K562 (cell line): ENCODE data around the gene SCARB2. TPM values are rescaled to one million over a fixed set of nuclear protein-coding genes. Genes with fewer than 3 reads are reported as not detected.

ENCODE experiments used
- FOXM1 ChIP-seq, 2 experiments: fragments of 450-650 bp in 1 of 2; sonication (generic) in 1 of 2; formaldehyde crosslinking in 1 of 2; IDR thresholded peaks; 2 replicates each; pipeline versions ENCODE4 v1.6.1 to v1.9.0; 2017 to 2022; ENCODE audit warnings: low read depth in 2 of 2, mild to moderate bottlenecking in 2 of 2, missing genetic modification reagents in 1 of 2, moderate library complexity in 1 of 2
- HDAC3 ChIP-seq: fragments of 450-650 bp; IDR thresholded peaks from 2 replicates; pipeline ENCODE4 v1.6.1; 2018; ENCODE audit warnings: borderline replicate concordance, mild to moderate bottlenecking, moderate library complexity; ENCODE audit not compliant: partially characterized antibody
- HEY1 ChIP-seq: fragments of 250-450 bp; sonication (Bioruptor Pico); IDR thresholded peaks from 2 replicates; pipeline ENCODE4 v1.5.0; 2020; ENCODE audit warnings: mild to moderate bottlenecking, moderate library complexity, borderline replicate concordance
- NFXL1 ChIP-seq: fragments of 450-650 bp; formaldehyde crosslinking; IDR thresholded peaks from 2 replicates; pipeline ENCODE4 v1.4.0; 2021; ENCODE audit warnings: mild to moderate bottlenecking
- PML ChIP-seq: IDR thresholded peaks from 2 replicates; pipeline ENCODE4 v1.6.1; 2012; ENCODE audit warnings: low read length, inconsistent platforms
- RB1 ChIP-seq: fragments of 450-650 bp; IDR thresholded peaks from 2 replicates; pipeline ENCODE4 v1.6.1; 2017; ENCODE audit warnings: low read depth, mild to moderate bottlenecking
- RNF219 ChIP-seq: fragments of 250-450 bp; sonication (Bioruptor Pico); IDR thresholded peaks from 2 replicates; pipeline ENCODE4 v1.5.0; 2022; ENCODE audit warnings: mild to moderate bottlenecking
- SIN3A ChIP-seq, 2 experiments: fragments of 150-350 bp in 1 of 2; IDR thresholded peaks; 2 replicates each; pipeline ENCODE4 v1.6.1; 2011 to 2016; ENCODE audit warnings: borderline replicate concordance in 2 of 2, low read depth in 2 of 2, low read length in 2 of 2, mild to moderate bottlenecking in 2 of 2, moderate library complexity in 2 of 2; ENCODE audit not compliant: control insufficient read depth in 1 of 2
- ZNF224 ChIP-seq: sonication (generic); formaldehyde crosslinking; IDR thresholded peaks from 2 replicates; pipeline ENCODE4 v1.8.0; 2022; ENCODE audit warnings: mild to moderate bottlenecking, missing genetic modification reagents
- ZNF280B ChIP-seq: fragments of 250-450 bp; sonication (Bioruptor Pico); IDR thresholded peaks from 2 replicates; pipeline ENCODE4 v1.5.1; 2021; ENCODE audit warnings: mild to moderate bottlenecking
- polyA plus RNA-seq, 8 experiments: library from polyadenylated mRNA; depleted of rRNA in 4 of 8; stranded (reverse) in 5 of 8; unstranded in 3 of 8; fragments of >200 nt; fragmentation: Nextera tagmentation in 2 of 8; fragmentation: Illumina TruSeq in 1 of 8; extraction: Ambion mirVana in 2 of 8; extraction: Trizol in 1 of 8; gene quantifications; 2 replicates each; pipeline versions ENCODE4 v1.2.1 to v1.2.3, GENCODE V29; 2011 to 2014; ENCODE audit warnings: inconsistent platforms in 1 of 8, missing spikeins in 1 of 8
- total RNA-seq, 7 experiments: library from RNA; depleted of rRNA in 6 of 7; stranded (reverse); fragments of >200 nt in 6 of 7; fragmentation: Illumina TruSeq in 2 of 7; extraction: Trizol in 2 of 7; gene quantifications; 2 replicates each; pipeline versions ENCODE4 v1.2.1 to v1.2.3, GENCODE V29; 2011 to 2021; ENCODE audit warnings: low replicate concordance in 1 of 7
- TF ChIP-seq, protein P1 (sequence below): fragments of 200-600 bp; sonication (generic); IDR thresholded peaks from one replicate; pipeline ENCODE4 v1.6.1; 2012; ENCODE audit warnings: mild to moderate bottlenecking, low read depth, low read length, inconsistent platforms

Gene SCARB2
- total and polyA plus RNA-seq, 9 of the 15 experiments (the other 6 are each of a cell fraction or from before 2014, with no cell fraction given), result 6.1 to 25.8 (median 17.8) TPM

- TF ChIP-seq, protein P1, sequence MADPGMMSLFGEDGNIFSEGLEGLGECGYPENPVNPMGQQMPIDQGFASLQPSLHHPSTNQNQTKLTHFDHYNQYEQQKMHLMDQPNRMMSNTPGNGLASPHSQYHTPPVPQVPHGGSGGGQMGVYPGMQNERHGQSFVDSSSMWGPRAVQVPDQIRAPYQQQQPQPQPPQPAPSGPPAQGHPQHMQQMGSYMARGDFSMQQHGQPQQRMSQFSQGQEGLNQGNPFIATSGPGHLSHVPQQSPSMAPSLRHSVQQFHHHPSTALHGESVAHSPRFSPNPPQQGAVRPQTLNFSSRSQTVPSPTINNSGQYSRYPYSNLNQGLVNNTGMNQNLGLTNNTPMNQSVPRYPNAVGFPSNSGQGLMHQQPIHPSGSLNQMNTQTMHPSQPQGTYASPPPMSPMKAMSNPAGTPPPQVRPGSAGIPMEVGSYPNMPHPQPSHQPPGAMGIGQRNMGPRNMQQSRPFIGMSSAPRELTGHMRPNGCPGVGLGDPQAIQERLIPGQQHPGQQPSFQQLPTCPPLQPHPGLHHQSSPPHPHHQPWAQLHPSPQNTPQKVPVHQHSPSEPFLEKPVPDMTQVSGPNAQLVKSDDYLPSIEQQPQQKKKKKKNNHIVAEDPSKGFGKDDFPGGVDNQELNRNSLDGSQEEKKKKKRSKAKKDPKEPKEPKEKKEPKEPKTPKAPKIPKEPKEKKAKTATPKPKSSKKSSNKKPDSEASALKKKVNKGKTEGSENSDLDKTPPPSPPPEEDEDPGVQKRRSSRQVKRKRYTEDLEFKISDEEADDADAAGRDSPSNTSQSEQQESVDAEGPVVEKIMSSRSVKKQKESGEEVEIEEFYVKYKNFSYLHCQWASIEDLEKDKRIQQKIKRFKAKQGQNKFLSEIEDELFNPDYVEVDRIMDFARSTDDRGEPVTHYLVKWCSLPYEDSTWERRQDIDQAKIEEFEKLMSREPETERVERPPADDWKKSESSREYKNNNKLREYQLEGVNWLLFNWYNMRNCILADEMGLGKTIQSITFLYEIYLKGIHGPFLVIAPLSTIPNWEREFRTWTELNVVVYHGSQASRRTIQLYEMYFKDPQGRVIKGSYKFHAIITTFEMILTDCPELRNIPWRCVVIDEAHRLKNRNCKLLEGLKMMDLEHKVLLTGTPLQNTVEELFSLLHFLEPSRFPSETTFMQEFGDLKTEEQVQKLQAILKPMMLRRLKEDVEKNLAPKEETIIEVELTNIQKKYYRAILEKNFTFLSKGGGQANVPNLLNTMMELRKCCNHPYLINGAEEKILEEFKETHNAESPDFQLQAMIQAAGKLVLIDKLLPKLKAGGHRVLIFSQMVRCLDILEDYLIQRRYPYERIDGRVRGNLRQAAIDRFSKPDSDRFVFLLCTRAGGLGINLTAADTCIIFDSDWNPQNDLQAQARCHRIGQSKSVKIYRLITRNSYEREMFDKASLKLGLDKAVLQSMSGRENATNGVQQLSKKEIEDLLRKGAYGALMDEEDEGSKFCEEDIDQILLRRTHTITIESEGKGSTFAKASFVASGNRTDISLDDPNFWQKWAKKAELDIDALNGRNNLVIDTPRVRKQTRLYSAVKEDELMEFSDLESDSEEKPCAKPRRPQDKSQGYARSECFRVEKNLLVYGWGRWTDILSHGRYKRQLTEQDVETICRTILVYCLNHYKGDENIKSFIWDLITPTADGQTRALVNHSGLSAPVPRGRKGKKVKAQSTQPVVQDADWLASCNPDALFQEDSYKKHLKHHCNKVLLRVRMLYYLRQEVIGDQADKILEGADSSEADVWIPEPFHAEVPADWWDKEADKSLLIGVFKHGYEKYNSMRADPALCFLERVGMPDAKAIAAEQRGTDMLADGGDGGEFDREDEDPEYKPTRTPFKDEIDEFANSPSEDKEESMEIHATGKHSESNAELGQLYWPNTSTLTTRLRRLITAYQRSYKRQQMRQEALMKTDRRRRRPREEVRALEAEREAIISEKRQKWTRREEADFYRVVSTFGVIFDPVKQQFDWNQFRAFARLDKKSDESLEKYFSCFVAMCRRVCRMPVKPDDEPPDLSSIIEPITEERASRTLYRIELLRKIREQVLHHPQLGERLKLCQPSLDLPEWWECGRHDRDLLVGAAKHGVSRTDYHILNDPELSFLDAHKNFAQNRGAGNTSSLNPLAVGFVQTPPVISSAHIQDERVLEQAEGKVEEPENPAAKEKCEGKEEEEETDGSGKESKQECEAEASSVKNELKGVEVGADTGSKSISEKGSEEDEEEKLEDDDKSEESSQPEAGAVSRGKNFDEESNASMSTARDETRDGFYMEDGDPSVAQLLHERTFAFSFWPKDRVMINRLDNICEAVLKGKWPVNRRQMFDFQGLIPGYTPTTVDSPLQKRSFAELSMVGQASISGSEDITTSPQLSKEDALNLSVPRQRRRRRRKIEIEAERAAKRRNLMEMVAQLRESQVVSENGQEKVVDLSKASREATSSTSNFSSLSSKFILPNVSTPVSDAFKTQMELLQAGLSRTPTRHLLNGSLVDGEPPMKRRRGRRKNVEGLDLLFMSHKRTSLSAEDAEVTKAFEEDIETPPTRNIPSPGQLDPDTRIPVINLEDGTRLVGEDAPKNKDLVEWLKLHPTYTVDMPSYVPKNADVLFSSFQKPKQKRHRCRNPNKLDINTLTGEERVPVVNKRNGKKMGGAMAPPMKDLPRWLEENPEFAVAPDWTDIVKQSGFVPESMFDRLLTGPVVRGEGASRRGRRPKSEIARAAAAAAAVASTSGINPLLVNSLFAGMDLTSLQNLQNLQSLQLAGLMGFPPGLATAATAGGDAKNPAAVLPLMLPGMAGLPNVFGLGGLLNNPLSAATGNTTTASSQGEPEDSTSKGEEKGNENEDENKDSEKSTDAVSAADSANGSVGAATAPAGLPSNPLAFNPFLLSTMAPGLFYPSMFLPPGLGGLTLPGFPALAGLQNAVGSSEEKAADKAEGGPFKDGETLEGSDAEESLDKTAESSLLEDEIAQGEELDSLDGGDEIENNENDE, result no peak
- TF ChIP-seq HEY1 (CRISPR knock-in tag), result no peak
- peak in 1 of 2 experiments; percentile 85; a peak in 2 of 4 replicates for TF ChIP-seq SIN3A (IDR thresholded peaks at IDR 0.05; ENCODE audit: borderline replicate concordance in 2 of 2, control insufficient read depth in 1 of 2, low read depth in 2 of 2, low read length in 2 of 2)
- TF ChIP-seq RB1, result no peak
- no peak for TF ChIP-seq NFXL1 (CRISPR knock-in tag)
- TF ChIP-seq ZNF224 (CRISPR knock-in tag), result no peak
- no peak for TF ChIP-seq PML
- TF ChIP-seq RNF219 (CRISPR knock-in tag), result no peak
- no peak for TF ChIP-seq HDAC3
- TF ChIP-seq ZNF280B, result no peak
- peak; percentile 48; the same call in 1 of the 2 replicates for TF ChIP-seq FOXM1 (IDR thresholded peaks at IDR 0.05; ENCODE audit: low read depth)
- no peak for TF ChIP-seq FOXM1 (CRISPR knock-in tag; IDR thresholded peaks at IDR 0.05; ENCODE audit: low read depth)
These were observed 66.0 kb downstream of the SCARB2 start (continued) for GRCh38 chr4:76147454-76148141.
